CD4-positive, alpha-beta T cell treated with Interleukin-17A for 1 hour (primary cell): ENCODE results near the gene WNT5B.

Experiments used
- DNase-seq: peaks from one replicate; pipeline ENCODE4 v3.0.0-alpha.2; 2020

WNT5B gene

GRCh38 chr12:1630827-1631591 is 2.0 kb downstream of the WNT5B start:
- peak; percentile 7 for DNase-seq

- no peak for DNase-seq
Measured at GRCh38 chr12:1632702-1633101, 3.7 kb downstream of the WNT5B start.

- no peak for DNase-seq
Measured at GRCh38 chr12:1633459-1633858, 4.4 kb downstream of the WNT5B start.

- no peak for DNase-seq
Measured at GRCh38 chr12:1634149-1634548, 5.1 kb downstream of the WNT5B start.

GRCh38 chr12:1634590-1635191 is 5.7 kb downstream of the WNT5B start:
- peak; percentile 58 for DNase-seq

- DNase-seq, result no peak
Measured at GRCh38 chr12:1635301-1636095, 6.5 kb downstream of the WNT5B start.

- no peak for DNase-seq
Measured at GRCh38 chr12:1638203-1638602, 9.2 kb downstream of the WNT5B start.

GRCh38 chr12:1639538-1639937 is 10.5 kb downstream of the WNT5B start:
- no peak for DNase-seq

GRCh38 chr12:1640328-1641234 is 11.6 kb downstream of the WNT5B start:
- no peak for DNase-seq

GRCh38 chr12:1642513-1642912 is 13.5 kb downstream of the WNT5B start:
- no peak for DNase-seq

GRCh38 chr12:1643043-1643442 is 14.0 kb downstream of the WNT5B start:
- no peak for DNase-seq

GRCh38 chr12:1643905-1644533 is 15.0 kb downstream of the WNT5B start:
- no peak for DNase-seq

- no peak for DNase-seq
Measured at GRCh38 chr12:1644534-1645438, 15.8 kb downstream of the WNT5B start.

- no peak for DNase-seq
Measured at GRCh38 chr12:1645819-1646218, 16.8 kb downstream of the WNT5B start.

- DNase-seq, result no peak
Measured at GRCh38 chr12:1646569-1647284, 17.7 kb downstream of the WNT5B start.

GRCh38 chr12:1647285-1647669 is 18.2 kb downstream of the WNT5B start:
- no peak for DNase-seq

- no peak for DNase-seq
Measured at GRCh38 chr12:1650260-1650977, 21.4 kb downstream of the WNT5B start.

- DNase-seq, result no peak
Measured at GRCh38 chr12:1650978-1651361, 21.9 kb downstream of the WNT5B start.

GRCh38 chr12:1651946-1652345 is 22.9 kb downstream of the WNT5B start:
- DNase-seq, result no peak
